Thyroid gland (tissue), 4 donors: ENCODE results near the gene OASL.

Source experiments
- POLR2A ChIP-seq, 2 donors: fragments of 450-650 bp; IDR thresholded peaks; one replicate each; pipeline ENCODE4 v1.6.1; 2017; ENCODE audit warnings: antibody characterized with exemption in 2 of 2, mild to moderate bottlenecking in 2 of 2, moderate library complexity in 1 of 2
- TF ChIP-seq, protein P1 (sequence below), 6 experiments: fragments of 200-600 bp in 3 of 6; fragments of 450-650 bp in 3 of 6; sonication (generic) in 3 of 6; IDR thresholded peaks; one replicate each; pipeline ENCODE4 v1.5.1; 2016 to 2019; ENCODE audit warnings: antibody characterized with exemption in 6 of 6, mild to moderate bottlenecking in 2 of 6, inconsistent platforms in 1 of 6, moderate library complexity in 1 of 6

- TF ChIP-seq, protein P1, sequence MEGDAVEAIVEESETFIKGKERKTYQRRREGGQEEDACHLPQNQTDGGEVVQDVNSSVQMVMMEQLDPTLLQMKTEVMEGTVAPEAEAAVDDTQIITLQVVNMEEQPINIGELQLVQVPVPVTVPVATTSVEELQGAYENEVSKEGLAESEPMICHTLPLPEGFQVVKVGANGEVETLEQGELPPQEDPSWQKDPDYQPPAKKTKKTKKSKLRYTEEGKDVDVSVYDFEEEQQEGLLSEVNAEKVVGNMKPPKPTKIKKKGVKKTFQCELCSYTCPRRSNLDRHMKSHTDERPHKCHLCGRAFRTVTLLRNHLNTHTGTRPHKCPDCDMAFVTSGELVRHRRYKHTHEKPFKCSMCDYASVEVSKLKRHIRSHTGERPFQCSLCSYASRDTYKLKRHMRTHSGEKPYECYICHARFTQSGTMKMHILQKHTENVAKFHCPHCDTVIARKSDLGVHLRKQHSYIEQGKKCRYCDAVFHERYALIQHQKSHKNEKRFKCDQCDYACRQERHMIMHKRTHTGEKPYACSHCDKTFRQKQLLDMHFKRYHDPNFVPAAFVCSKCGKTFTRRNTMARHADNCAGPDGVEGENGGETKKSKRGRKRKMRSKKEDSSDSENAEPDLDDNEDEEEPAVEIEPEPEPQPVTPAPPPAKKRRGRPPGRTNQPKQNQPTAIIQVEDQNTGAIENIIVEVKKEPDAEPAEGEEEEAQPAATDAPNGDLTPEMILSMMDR (IDR thresholded peaks at IDR 0.05) = no peak
- no peak for TF ChIP-seq POLR2A (IDR thresholded peaks at IDR 0.05)
These were observed 61.3 kb downstream of the OASL start for GRCh38 chr12:120977531-120978295.
